Upper lobe of left lung (tissue), 6 donors: ENCODE data around the gene HDAC2. TPM values are rescaled to one million over a fixed set of nuclear protein-coding genes. Genes with fewer than 3 reads are reported as not detected.

Experiments
- ATAC-seq, 2 donors: fragments of 200-7000 bp; cut with Tn5 transposase; one replicate each; pipeline ENCODE4 v1.9.1; 2022; ENCODE audit warnings: mild to moderate bottlenecking in 2 of 2, moderate library complexity in 2 of 2; ENCODE audit not compliant: low FRiP score in 2 of 2
- DNase-seq, 2 donors: peaks; one replicate each; pipeline ENCODE4 v3.0.0-alpha.2; 2019 to 2020
- H3K27ac ChIP-seq, 4 donors: fragments of 200-600 bp; sonication (generic); one replicate each; pipeline ENCODE4 v1.5.1; 2016 to 2019
- H3K27me3 ChIP-seq, 4 donors: fragments of 200-600 bp; sonication (generic); one replicate each; pipeline ENCODE4 v1.5.1; 2017 to 2019
- H3K36me3 ChIP-seq, 4 donors: fragments of 200-600 bp; sonication (generic); one replicate each; pipeline ENCODE4 v1.5.1; 2016 to 2019
- H3K4me1 ChIP-seq, 4 donors: fragments of 200-600 bp; sonication (generic); one replicate each; pipeline ENCODE4 v1.5.1; 2018 to 2019
- H3K4me3 ChIP-seq, 4 donors: fragments of 200-600 bp; sonication (generic); one replicate each; pipeline ENCODE4 v1.5.1; 2017 to 2019; ENCODE audit warnings: mild to moderate bottlenecking in 2 of 4, moderate library complexity in 1 of 4
- H3K9me3 ChIP-seq, 4 donors: fragments of 200-600 bp; sonication (generic); one replicate each; pipeline ENCODE4 v1.5.1; 2018 to 2019
- CTCF ChIP-seq, 6 experiments: fragments of 450-650 bp in 4 of 6; fragments of 200-600 bp in 2 of 6; sonication (generic) in 2 of 6; IDR thresholded peaks; one replicate each; pipeline ENCODE4 v1.5.1; 2016 to 2019; ENCODE audit warnings: antibody characterized with exemption in 6 of 6
- EP300 ChIP-seq, 4 donors: sonication (generic); formaldehyde crosslinking; IDR thresholded peaks; one replicate each; pipeline ENCODE4 v1.5.1; 2017; ENCODE audit warnings: antibody characterized with exemption in 4 of 4, control low read depth in 2 of 4
- POLR2A ChIP-seq, 4 donors: fragments of 450-650 bp; IDR thresholded peaks; one replicate each; pipeline ENCODE4 v1.5.1; 2016 to 2017; ENCODE audit warnings: antibody characterized with exemption in 4 of 4, mild to moderate bottlenecking in 2 of 4
- POLR2AphosphoS5 ChIP-seq, 2 donors: sonication (generic); formaldehyde crosslinking; IDR thresholded peaks; one replicate each; pipeline ENCODE4 v1.5.1; 2017; ENCODE audit warnings: antibody characterized with exemption in 2 of 2
- WGBS, 2 donors: methylation state at CpG; one replicate each; pipeline ENCODE4 v1.1.5; 2017 to 2018; 5-methylcytosine and 5-hydroxymethylcytosine counted together
- total RNA-seq, 6 donors: library from RNA; depleted of rRNA in 4 of 6; stranded (reverse); fragments of >200 nt in 4 of 6; gene quantifications; one replicate each; pipeline versions ENCODE4 v1.1.0 to v1.2.1, GENCODE V29; 2016 to 2021
- donor health status: DM: no; HTN: no; CAD: no; lungs with moderate emphysema.
- donor health status: DM: no; HTN: yes; CAD: no; lungs with severe emphysema.

The HDAC2 gene
- total RNA-seq, 6 donors from 2014 or later = 19.9 to 125 (median 44.0) TPM

- Histone ChIP-seq H3K27ac (no peak overlapping the region), H3K4me3 (no peak overlapping the region), H3K27me3 (no peaks in the 10 kb centered on the region), H3K36me3 (no peaks in the 10 kb centered on the region), H3K4me1 (no peaks in the 10 kb centered on the region), H3K9me3 (no peaks in the 10 kb centered on the region)
- DNase-seq (no peak), ATAC-seq (no peak)
- TF ChIP-seq EP300 (IDR thresholded peaks at IDR 0.05) (no peak), POLR2A (IDR thresholded peaks at IDR 0.05) (no peak), POLR2AphosphoS5 (IDR thresholded peaks at IDR 0.05) (no peak), CTCF (IDR thresholded peaks at IDR 0.05) (no peak)
- 79 to 90% methylated on average over 3 of the region's 3 CpGs for WGBS, 2 donors
Measured at GRCh38 chr6:113978084-113978675, 7.2 kb upstream of the HDAC2 start.

- no peak overlapping the region for H3K4me3 ChIP-seq
- TF ChIP-seq CTCF (IDR thresholded peaks at IDR 0.05) (no peak), EP300 (IDR thresholded peaks at IDR 0.05) (no peak), POLR2A (IDR thresholded peaks at IDR 0.05) (no peak), POLR2AphosphoS5 (IDR thresholded peaks at IDR 0.05) (no peak)
- no peak overlapping the region for H3K27ac ChIP-seq
- WGBS, 2 donors = 71 to 89% methylated on average over 2 of the region's 2 CpGs
- no peaks in the 10 kb centered on the region for H3K36me3 ChIP-seq
- no peak for ATAC-seq
- no peaks in the 10 kb centered on the region for H3K27me3 ChIP-seq
- peaks cover 0 to 2% (median under 1%) of the 10 kb centered on the region in 4 donors for H3K4me1 ChIP-seq
- DNase-seq = no peak
- no peaks in the 10 kb centered on the region for H3K9me3 ChIP-seq
Measured at GRCh38 chr6:113976806-113977205, 5.9 kb upstream of the HDAC2 start.

GRCh38 chr6:113971741-113972140 lies 793 bp upstream of the HDAC2 start:
- no peaks in the 10 kb centered on the region for H3K9me3 ChIP-seq
- WGBS, 2 donors = 56 to 64% methylated on average over 2 of the region's 2 CpGs
- peaks cover 10 to 37% (median 21%) of the 10 kb centered on the region in 4 donors for H3K4me1 ChIP-seq
- peak overlapping the region; percentile 93 to 97 (median 96) for H3K27ac ChIP-seq
- TF ChIP-seq POLR2A (IDR thresholded peaks at IDR 0.05) (no peak), POLR2AphosphoS5 (IDR thresholded peaks at IDR 0.05) (no peak), EP300 (IDR thresholded peaks at IDR 0.05) (no peak), CTCF (IDR thresholded peaks at IDR 0.05) (no peak)
- DNase-seq (no peak), ATAC-seq (no peak)
- H3K4me3 ChIP-seq = peak overlapping the region; percentile 80 to 99 (median 94)
- no peaks in the 10 kb centered on the region for H3K36me3 ChIP-seq
- H3K27me3 ChIP-seq = no peaks in the 10 kb centered on the region

GRCh38 chr6:113969888-113970804 lies 802 bp downstream of the HDAC2 start:
- no peak for TF ChIP-seq CTCF (IDR thresholded peaks at IDR 0.05)
- TF ChIP-seq POLR2A (IDR thresholded peaks at IDR 0.05) = peak in 1 of 4 donors; percentile 10
- 0 to 1% methylated on average over 19 to 60 of the region's 70 CpGs for WGBS, 2 donors
- peaks cover 10 to 37% (median 25%) of the 10 kb centered on the region in 4 donors for H3K4me1 ChIP-seq

More at GRCh38 chr6:113969888-113970804, 802 bp downstream of the HDAC2 start:
- no peaks in the 10 kb centered on the region for H3K36me3 ChIP-seq
- H3K4me3 ChIP-seq = peak overlapping the region; percentile 80 to 99 (median 94)
- DNase-seq (peak; percentile 68 to 91), ATAC-seq (peak; percentile 72 to 76)
- no peaks in the 10 kb centered on the region for H3K9me3 ChIP-seq
- peak overlapping the region; percentile 93 to 97 (median 96) for H3K27ac ChIP-seq
- H3K27me3 ChIP-seq = no peaks in the 10 kb centered on the region
